AG04450 (cell line): ENCODE measurements around the gene SYTL2. TPM values are rescaled to one million over a fixed set of nuclear protein-coding genes. Genes with fewer than 3 reads are reported as not detected.
"Not testable (repeated sequence)": the region's sequence is repeated elsewhere in the genome, so short reads cannot be mapped to it uniquely, and the experiment has no call there.

Experiments
- CTCF ChIA-PET: fragments of 300-600, 350-600 bp; formaldehyde crosslinking; extraction: SDS; loops from one replicate; lab custom pipeline; 2022; ENCODE audit warnings: antibody characterized with exemption, inconsistent platforms; lab: Charles Lee
- POLR2A ChIA-PET: fragments of 350-600 bp; formaldehyde crosslinking; extraction: SDS; loops from one replicate; lab custom pipeline; 2021; ENCODE audit warnings: antibody characterized with exemption, inconsistent platforms; lab: Yijun Ruan, JAX
- DNase-seq: peaks from one replicate; pipeline ENCODE4 v3.0.0-alpha.2; 2011; ENCODE audit warnings: low read depth, low spot score
- H3K27ac ChIP-seq: one replicate; pipeline ENCODE4 v1.5.1; 2012; ENCODE audit warnings: low read depth, low read length, control low read depth
- H3K27me3 ChIP-seq: one replicate; pipeline ENCODE4 v1.6.0; 2012; ENCODE audit warnings: low read length; ENCODE audit not compliant: control insufficient read depth, insufficient read depth
- H3K4me3 ChIP-seq: 2 replicates; pipeline ENCODE4 v1.5.1; 2011; ENCODE audit warnings: mild to moderate bottlenecking, low read depth, low read length, control low read depth
- H3K9me3 ChIP-seq: 2 replicates; pipeline ENCODE4 v1.5.1; 2012; ENCODE audit warnings: low read length; ENCODE audit not compliant: control insufficient read depth, insufficient read depth
- polyA minus RNA-seq: library from RNA; depleted of rRNA, polyadenylated mRNA; stranded (reverse); fragments of >200 nt; gene quantifications from 2 replicates; pipeline ENCODE4 v1.2.3, GENCODE V29; 2011; rRNA and poly(A)+ RNA removed
- polyA plus RNA-seq: library from polyadenylated mRNA; depleted of rRNA; stranded (reverse); fragments of >200 nt; gene quantifications from 2 replicates; pipeline ENCODE4 v1.2.3, GENCODE V29; 2011; rRNA removed
- TF ChIP-seq, protein P1 (sequence below): IDR thresholded peaks from 2 replicates; pipeline ENCODE4 v1.5.1; 2011; ENCODE audit warnings: low read depth, low read length, control low read depth, inconsistent platforms

The SYTL2 gene, protein sequence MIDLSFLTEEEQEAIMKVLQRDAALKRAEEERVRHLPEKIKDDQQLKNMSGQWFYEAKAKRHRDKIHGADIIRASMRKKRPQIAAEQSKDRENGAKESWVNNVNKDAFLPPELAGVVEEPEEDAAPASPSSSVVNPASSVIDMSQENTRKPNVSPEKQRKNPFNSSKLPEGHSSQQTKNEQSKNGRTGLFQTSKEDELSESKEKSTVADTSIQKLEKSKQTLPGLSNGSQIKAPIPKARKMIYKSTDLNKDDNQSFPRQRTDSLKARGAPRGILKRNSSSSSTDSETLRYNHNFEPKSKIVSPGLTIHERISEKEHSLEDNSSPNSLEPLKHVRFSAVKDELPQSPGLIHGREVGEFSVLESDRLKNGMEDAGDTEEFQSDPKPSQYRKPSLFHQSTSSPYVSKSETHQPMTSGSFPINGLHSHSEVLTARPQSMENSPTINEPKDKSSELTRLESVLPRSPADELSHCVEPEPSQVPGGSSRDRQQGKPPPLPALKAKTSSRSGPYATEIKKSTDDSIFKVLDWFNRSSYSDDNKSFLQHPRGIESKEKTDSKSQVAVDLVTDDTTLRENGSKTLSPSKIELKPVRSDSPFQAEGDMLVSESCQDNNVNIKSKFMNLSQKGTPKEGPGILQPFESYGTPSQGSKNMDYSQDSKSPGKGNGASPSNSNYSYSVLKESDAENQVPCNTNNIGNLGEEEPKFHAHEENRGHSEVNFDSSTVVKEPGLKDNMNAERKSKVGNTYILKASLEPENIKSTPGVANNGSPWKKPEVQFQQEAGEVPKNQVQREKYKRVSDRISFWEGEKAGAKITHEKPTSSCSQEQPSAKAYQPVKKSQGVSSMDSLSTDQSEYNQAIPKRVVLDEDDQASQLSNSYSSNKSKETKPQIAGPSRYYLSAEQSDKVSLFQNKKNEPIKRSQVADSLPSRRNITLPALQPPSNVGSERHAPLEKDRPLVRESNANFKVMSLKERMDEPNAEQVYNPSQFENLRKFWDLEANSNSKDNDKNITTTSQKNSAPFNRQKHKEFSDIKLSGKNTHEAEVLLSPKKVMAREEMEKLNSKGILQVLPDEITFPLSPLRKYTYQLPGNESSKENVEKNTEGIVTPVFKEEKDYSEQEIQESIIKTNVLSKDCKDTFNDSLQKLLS (N-terminal part only)
- polyA plus RNA-seq (122 and 169 TPM in 2 replicates), polyA minus RNA-seq (52.9 and 82.3 TPM in 2 replicates)

GRCh38 chr11:85810871-85811611 lies at the start of gene SYTL2:
SYTL2 (minus strand) TSS chr11:85811141; CDS start chr11:85757725, 53,416 bp downstream.
- TF ChIP-seq, protein P1, sequence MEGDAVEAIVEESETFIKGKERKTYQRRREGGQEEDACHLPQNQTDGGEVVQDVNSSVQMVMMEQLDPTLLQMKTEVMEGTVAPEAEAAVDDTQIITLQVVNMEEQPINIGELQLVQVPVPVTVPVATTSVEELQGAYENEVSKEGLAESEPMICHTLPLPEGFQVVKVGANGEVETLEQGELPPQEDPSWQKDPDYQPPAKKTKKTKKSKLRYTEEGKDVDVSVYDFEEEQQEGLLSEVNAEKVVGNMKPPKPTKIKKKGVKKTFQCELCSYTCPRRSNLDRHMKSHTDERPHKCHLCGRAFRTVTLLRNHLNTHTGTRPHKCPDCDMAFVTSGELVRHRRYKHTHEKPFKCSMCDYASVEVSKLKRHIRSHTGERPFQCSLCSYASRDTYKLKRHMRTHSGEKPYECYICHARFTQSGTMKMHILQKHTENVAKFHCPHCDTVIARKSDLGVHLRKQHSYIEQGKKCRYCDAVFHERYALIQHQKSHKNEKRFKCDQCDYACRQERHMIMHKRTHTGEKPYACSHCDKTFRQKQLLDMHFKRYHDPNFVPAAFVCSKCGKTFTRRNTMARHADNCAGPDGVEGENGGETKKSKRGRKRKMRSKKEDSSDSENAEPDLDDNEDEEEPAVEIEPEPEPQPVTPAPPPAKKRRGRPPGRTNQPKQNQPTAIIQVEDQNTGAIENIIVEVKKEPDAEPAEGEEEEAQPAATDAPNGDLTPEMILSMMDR: no peak
- ChIA-PET CTCF (interaction anchor here (1.5 kb wide), 1 partner anchor 116 kb away, joined by 4 read pairs; no protein-coding TSS in a partner anchor), POLR2A (no interaction called here)
- H3K4me3 ChIP-seq: peak within 1 kb of the TSS; percentile 76
- no peaks in the 10 kb centered on the region for H3K9me3 ChIP-seq
- DNase-seq: no peak
- H3K27ac ChIP-seq: no peak within 1 kb of the TSS
- H3K27me3 ChIP-seq: no peaks in the 10 kb centered on the region

DNA sequence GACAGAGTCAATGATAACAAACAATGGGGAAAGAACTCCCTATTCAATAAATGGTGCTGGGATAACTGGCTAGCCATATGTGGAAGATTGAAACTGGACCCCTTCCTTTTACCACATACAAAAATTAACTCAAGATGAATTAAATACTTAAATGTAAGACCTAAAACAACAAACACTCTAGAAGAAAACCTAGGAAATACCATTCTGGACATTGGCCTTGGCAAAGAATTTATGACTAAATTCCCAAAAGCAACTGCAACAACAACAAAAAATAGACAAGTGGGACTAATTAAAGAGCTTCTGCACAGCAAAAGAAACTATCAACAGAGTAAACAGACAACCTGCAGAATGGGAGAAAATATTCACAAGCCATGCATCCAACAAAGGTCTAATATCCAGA lies 48.6 kb upstream of the SYTL2 start:
- DNase-seq, H3K27ac ChIP-seq, H3K27me3 ChIP-seq, CTCF ChIA-PET, H3K4me3 ChIP-seq, POLR2A ChIA-PET, H3K9me3 ChIP-seq: not testable (repeated sequence)

DNA sequence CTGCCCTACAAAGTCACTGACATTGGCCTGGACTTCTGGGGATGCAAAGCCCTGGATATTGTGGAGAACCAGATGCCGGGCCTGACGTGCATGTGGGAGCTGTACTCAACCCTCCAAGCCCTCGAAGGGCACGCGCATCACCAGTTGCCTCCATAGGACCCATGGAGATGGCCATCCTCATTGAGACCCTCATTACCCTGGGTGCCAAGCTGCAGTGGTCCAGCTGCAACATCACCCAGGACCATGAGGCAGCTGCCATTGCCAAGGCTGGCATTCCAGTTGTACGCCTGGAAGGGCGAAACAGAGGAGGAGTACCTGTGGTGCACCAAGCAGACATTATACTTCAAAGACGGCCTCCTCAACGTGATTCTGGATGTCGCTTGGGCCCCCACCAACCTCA lies 46.2 kb upstream of the SYTL2 start:
- Histone ChIP-seq H3K27me3 (no peaks in the 10 kb centered on the region), H3K9me3 (peaks cover 9% of the 10 kb centered on the region; the same call in 1 of the 2 replicates), H3K4me3 (no peak overlapping the region), H3K27ac (no peak overlapping the region)
- CTCF ChIA-PET: no interaction called here
- TF ChIP-seq, protein P1: no peak
- no peak for DNase-seq
- POLR2A ChIA-PET: no interaction called here

DNA sequence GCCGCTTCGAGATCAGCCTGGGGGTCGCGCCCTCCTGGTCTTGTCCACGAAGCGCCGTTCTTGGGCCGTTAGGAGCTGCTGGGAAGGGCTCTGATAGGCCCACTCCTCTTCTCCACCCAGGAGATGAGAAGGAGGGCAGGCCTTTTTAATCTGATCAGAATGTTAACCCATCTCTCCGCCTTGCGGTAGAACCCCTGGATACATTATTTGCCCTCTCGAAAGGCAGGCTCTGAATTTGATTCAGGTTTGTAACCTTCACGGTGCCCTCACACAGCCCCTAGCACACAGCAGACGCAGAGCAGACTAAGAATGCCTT lies 44.4 kb upstream of the SYTL2 start, which contains the start of gene CCDC83:
CCDC83 (plus strand) TSS at position 43 of the 316 bp plus-strand sequence. CDS start 9,741 bp downstream, outside the sequence.
- Histone ChIP-seq H3K27ac (peak within 1 kb of the TSS; percentile 70), H3K9me3 (peaks cover 9% of the 10 kb centered on the region; the same call in 1 of the 2 replicates), H3K4me3 (peak within 1 kb of the TSS; percentile 71), H3K27me3 (no peaks in the 10 kb centered on the region)
- no peak for DNase-seq
- CTCF ChIA-PET: interaction anchor here (0.5 to 2.5 kb wide), 75 partner anchors 8 to 554 kb away, joined by 3 to 68 read pairs (median 4); partner anchors contain the start of genes CCDC89, DLG2 and HIKESHI
- POLR2A ChIA-PET: interaction anchor here (0.6 to 1.3 kb wide), 5 partner anchors 84 to 390 kb away, joined by 3 to 7 read pairs (median 3); partner anchors contain the start of gene CCDC89
- TF ChIP-seq, protein P1: no peak
